PC-9 (cell line): ENCODE measurements around the gene SNX25. TPM values are rescaled to one million over a fixed set of nuclear protein-coding genes. Genes with fewer than 3 reads are reported as not detected.

ENCODE experiments used
- Bru-seq: library from RNA; stranded (reverse); fragments of 400-500 nt; gene quantifications from one replicate; lab custom pipeline; 2021; lab: Mats Ljungman, UMichigan
- BruChase-seq, 2 experiments: library from RNA; stranded (reverse); fragments of 400-500 nt; gene quantifications; one replicate each; lab custom pipeline; 2021; lab: Mats Ljungman, UMichigan
- BruUV-seq: library from RNA; stranded (reverse); fragments of 400-500 nt; replicated peaks from 2 replicates; lab custom pipeline; 2021; lab: Mats Ljungman, UMichigan
- CTCF ChIA-PET: fragments of 300-600 bp; sonication (Branson Sonifier 250); formaldehyde crosslinking; loops from one replicate; lab custom pipeline; 2022; ENCODE audit warnings: antibody characterized with exemption; lab: Charles Lee
- POLR2A ChIA-PET: fragments of 300-600 bp; sonication (Branson Sonifier 250); formaldehyde crosslinking; loops from one replicate; lab custom pipeline; 2022; ENCODE audit warnings: antibody characterized with exemption; ENCODE audit not compliant: unreplicated experiment; lab: Charles Lee
- DNase-seq, 2 experiments: peaks; one replicate each; pipeline versions ENCODE4 v3.0.0 to v3.0.0-alpha.2; 2015 to 2022; ENCODE audit warnings: mixed read lengths in 1 of 2
- H2AFZ ChIP-seq: fragments of 200-600 bp; sonication (generic); 2 replicates; pipeline ENCODE4 v1.8.1; 2017; ENCODE audit warnings: antibody characterized with exemption
- H3F3A ChIP-seq: fragments of 200-600 bp; sonication (generic); 2 replicates; pipeline ENCODE4 v1.8.1; 2017; ENCODE audit warnings: antibody characterized with exemption, mild to moderate bottlenecking, low read depth; ENCODE audit not compliant: insufficient read depth
- H3K27ac ChIP-seq: fragments of 200-600 bp; sonication (generic); 2 replicates; pipeline ENCODE4 v1.6.1; 2016; ENCODE audit warnings: mixed run types
- H3K27me3 ChIP-seq: fragments of 200-600 bp; sonication (generic); 2 replicates; pipeline ENCODE4 v1.6.1; 2016; ENCODE audit warnings: low read depth, mixed run types; ENCODE audit not compliant: insufficient read depth
- H3K36me3 ChIP-seq: fragments of 200-600 bp; sonication (generic); 2 replicates; pipeline ENCODE4 v1.6.1; 2016; ENCODE audit warnings: low read depth, mixed run types
- H3K4me1 ChIP-seq: fragments of 200-600 bp; sonication (generic); replicated peaks from 2 replicates; pipeline ENCODE4 v1.6.1; 2016; ENCODE audit warnings: mixed run types; ENCODE audit not compliant: insufficient read depth
- H3K4me2 ChIP-seq: fragments of 200-600 bp; sonication (generic); 2 replicates; pipeline ENCODE4 v1.6.1; 2017; ENCODE audit warnings: mixed run types
- H3K4me3 ChIP-seq: fragments of 200-600 bp; sonication (generic); 2 replicates; pipeline ENCODE4 v1.6.1; 2016; ENCODE audit warnings: mixed run types
- H3K79me2 ChIP-seq: fragments of 200-600 bp; sonication (generic); 2 replicates; pipeline ENCODE4 v1.6.1; 2017; ENCODE audit warnings: low read depth, mixed run types
- H3K9me2 ChIP-seq: fragments of 200-600 bp; sonication (generic); 2 replicates; pipeline ENCODE4 v1.8.1; 2017; ENCODE audit warnings: mild to moderate bottlenecking; ENCODE audit not compliant: insufficient read depth
- H3K9me3 ChIP-seq: fragments of 200-600 bp; sonication (generic); 2 replicates; pipeline ENCODE4 v1.8.1; 2016; ENCODE audit warnings: low read depth; ENCODE audit not compliant: insufficient read depth
- H4K20me1 ChIP-seq: fragments of 200-600 bp; sonication (generic); 2 replicates; pipeline ENCODE4 v1.8.1; 2017; ENCODE audit not compliant: insufficient read depth
- CTCF ChIP-seq: fragments of 200-600 bp; sonication (generic); conservative IDR thresholded peaks from 2 replicates; pipeline ENCODE4 v1.6.1; 2017; ENCODE audit warnings: mixed run types, antibody characterized with exemption, mild to moderate bottlenecking, moderate library complexity
- EZH2 ChIP-seq: fragments of 200-600 bp; sonication (generic); IDR thresholded peaks from 2 replicates; pipeline ENCODE4 v1.8.0; 2017; ENCODE audit warnings: antibody characterized with exemption, low read depth
- intact Hi-C: fragments of 100-400 bp; cut with micrococcal nuclease; formaldehyde crosslinking; loops from one replicate; pipeline ENCODE4 v1.10.0; 2022; ENCODE audit not compliant: unreplicated experiment
- long read RNA-seq: library from polyadenylated mRNA; stranded (forward); transcript quantifications from one replicate; pipeline ENCODE4 v2.0.0, GENCODE V29; 2022
- total RNA-seq: library from RNA; stranded (reverse); gene quantifications from 2 replicates; pipeline ENCODE4 v1.2.3, GENCODE V29; 2021

The SNX25 gene
- total RNA-seq, result 18.0 and 20.1 TPM in 2 replicates
- Bru-seq, nascent RNA, result percentile 72 among the genes with signal in this experiment
- percentile 71 among the genes with signal in this experiment for BruChase-seq, experiment 1, labeled RNA remaining after a 2-hour chase
- percentile 64 among the genes with signal in this experiment for BruChase-seq, experiment 2, labeled RNA remaining after a 6-hour chase
- long read RNA-seq, transcript SNX25-201 (19 exons, 3,264 nt), result major isoform, 9 of 27 reads
- long read RNA-seq, partial matches to known transcripts, result 3 of 27 reads
- long read RNA-seq, other reads (novel, unspliced or antisense), result 14 of 27 reads

- TF ChIP-seq EZH2 (no peak), CTCF (no peak)
- peak; percentile 75 to 93 for DNase-seq
- H3K79me2 ChIP-seq, result peaks cover 16% of the 10 kb centered on the region; the same call in 1 of the 2 replicates
- H3K27ac ChIP-seq, result peak within 1 kb of the TSS; percentile 55
- peak within 1 kb of the TSS; percentile 80 for H3K4me3 ChIP-seq
- BruUV-seq, result TSS peak; percentile 55
- peak within 1 kb of the TSS; percentile 81 for H2AFZ ChIP-seq
- no peaks in the 10 kb centered on the region for H3K9me3 ChIP-seq
- ChIA-PET POLR2A (interaction anchor here (0.6 to 0.7 kb wide), 2 partner anchors 20 to 47 kb away, joined by 3 to 4 read pairs; no protein-coding TSS in a partner anchor), CTCF (interaction anchor here (0.6 kb wide), 1 partner anchor 188 kb away, joined by 4 read pairs; the partner anchor contains the start of gene ANKRD37)
- no peaks in the 10 kb centered on the region for H3K36me3 ChIP-seq
- intact Hi-C loops, result loop anchor here (1.0 to 10.0 kb wide), 3 partner anchors 187 to 386 kb away; partner anchors contain the start of genes ANKRD37 and CCDC110
- H4K20me1 ChIP-seq, result no peaks in the 10 kb centered on the region
- peaks cover 5% of the 10 kb centered on the region for H3F3A ChIP-seq
- H3K27me3 ChIP-seq, result no peaks in the 10 kb centered on the region
- peaks cover 23% of the 10 kb centered on the region for H3K4me1 ChIP-seq
- H3K4me2 ChIP-seq, result peak within 1 kb of the TSS; percentile 88
- H3K9me2 ChIP-seq, result no peaks in the 10 kb centered on the region
Measured at GRCh38 chr4:185209031-185209851, at the start of gene SNX25. Gene SNX25 (plus strand): TSS chr4:185209598. CDS start chr4:185209827, 229 bp downstream.

- Histone ChIP-seq H3K4me1 (no peaks in the 10 kb centered on the region), H3K27ac (no peak overlapping the region), H2AFZ (no peak overlapping the region), H4K20me1 (no peaks in the 10 kb centered on the region), H3K9me2 (no peaks in the 10 kb centered on the region), H3F3A (no peaks in the 10 kb centered on the region), H3K79me2 (no peaks in the 10 kb centered on the region), H3K4me3 (no peak overlapping the region), H3K4me2 (no peak overlapping the region), H3K9me3 (no peaks in the 10 kb centered on the region), H3K36me3 (peaks cover 7% of the 10 kb centered on the region; the same call in 1 of the 2 replicates), H3K27me3 (no peaks in the 10 kb centered on the region)
- BruUV-seq, result no TSS peak
- TF ChIP-seq CTCF (no peak), EZH2 (no peak)
- ChIA-PET CTCF (no interaction called here), POLR2A (no interaction called here)
- no peak for DNase-seq
- intact Hi-C loops, result no loop called here
Measured at GRCh38 chr4:185165605-185166063, 43.8 kb upstream of the SNX25 start.

- intact Hi-C loops, result no loop called here
- Histone ChIP-seq H3K36me3 (peaks cover 2% of the 10 kb centered on the region; the same call in 1 of the 2 replicates), H3K4me2 (no peak overlapping the region), H3K4me1 (no peaks in the 10 kb centered on the region), H3F3A (no peaks in the 10 kb centered on the region), H4K20me1 (no peaks in the 10 kb centered on the region), H3K9me3 (no peaks in the 10 kb centered on the region), H3K79me2 (no peaks in the 10 kb centered on the region), H3K4me3 (no peak overlapping the region), H3K9me2 (no peaks in the 10 kb centered on the region), H3K27me3 (no peaks in the 10 kb centered on the region), H3K27ac (no peak overlapping the region), H2AFZ (no peak overlapping the region)
- DNase-seq, result peak in 1 of 2 experiments; percentile 47
- CTCF ChIA-PET, result no interaction called here
- POLR2A ChIA-PET, result no interaction called here
- TF ChIP-seq EZH2, result no peak
- TF ChIP-seq CTCF, result no peak
- no TSS peak for BruUV-seq
Measured at GRCh38 chr4:185167234-185167633, 42.2 kb upstream of the SNX25 start.
